NT2/D1 (cell line): Measurements from ENCODE around the gene PLA2G4D.

Source experiments
- SUZ12 ChIP-seq: IDR thresholded peaks from 2 replicates; pipeline ENCODE4 v1.6.1; 2011; ENCODE audit not compliant: insufficient read length, insufficient read depth; ENCODE audit errors: extremely low read depth
- YY1 ChIP-seq: IDR thresholded peaks from 2 replicates; pipeline ENCODE4 v1.6.1; 2011; ENCODE audit not compliant: insufficient read length, insufficient read depth
- ZNF274 ChIP-seq: IDR thresholded peaks from 2 replicates; pipeline ENCODE4 v1.6.1; 2011; ENCODE audit warnings: mild to moderate bottlenecking, low read depth, low read length

DNA sequence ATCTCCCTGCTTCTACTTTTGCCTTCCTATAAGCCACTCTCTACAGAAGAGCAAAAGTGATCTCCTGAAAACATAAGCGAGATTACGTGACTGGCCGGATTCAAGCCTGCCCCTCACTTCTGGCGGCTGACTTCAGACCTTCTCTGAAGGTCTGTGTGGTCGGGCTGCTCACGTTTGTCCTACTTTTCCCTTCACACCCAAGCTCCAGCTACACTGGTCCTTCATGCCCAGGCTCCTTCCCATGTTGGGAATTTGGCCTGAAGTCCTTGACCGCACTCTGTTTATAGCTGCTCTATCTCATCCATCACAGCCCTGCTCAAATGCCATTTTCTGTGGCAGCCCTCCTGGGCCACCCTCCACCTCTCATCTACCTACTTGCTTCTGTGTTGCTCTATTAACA is 66.8 kb downstream of the PLA2G4D start:
- TF ChIP-seq SUZ12 (no peak), ZNF274 (no peak), YY1 (no peak)
